ENCODE measurements around the gene ACTN1.

GRCh38 chr14:68856572-68856971, 122.5 kb downstream of the ACTN1 start:
- TF ChIP-seq, protein P1, sequence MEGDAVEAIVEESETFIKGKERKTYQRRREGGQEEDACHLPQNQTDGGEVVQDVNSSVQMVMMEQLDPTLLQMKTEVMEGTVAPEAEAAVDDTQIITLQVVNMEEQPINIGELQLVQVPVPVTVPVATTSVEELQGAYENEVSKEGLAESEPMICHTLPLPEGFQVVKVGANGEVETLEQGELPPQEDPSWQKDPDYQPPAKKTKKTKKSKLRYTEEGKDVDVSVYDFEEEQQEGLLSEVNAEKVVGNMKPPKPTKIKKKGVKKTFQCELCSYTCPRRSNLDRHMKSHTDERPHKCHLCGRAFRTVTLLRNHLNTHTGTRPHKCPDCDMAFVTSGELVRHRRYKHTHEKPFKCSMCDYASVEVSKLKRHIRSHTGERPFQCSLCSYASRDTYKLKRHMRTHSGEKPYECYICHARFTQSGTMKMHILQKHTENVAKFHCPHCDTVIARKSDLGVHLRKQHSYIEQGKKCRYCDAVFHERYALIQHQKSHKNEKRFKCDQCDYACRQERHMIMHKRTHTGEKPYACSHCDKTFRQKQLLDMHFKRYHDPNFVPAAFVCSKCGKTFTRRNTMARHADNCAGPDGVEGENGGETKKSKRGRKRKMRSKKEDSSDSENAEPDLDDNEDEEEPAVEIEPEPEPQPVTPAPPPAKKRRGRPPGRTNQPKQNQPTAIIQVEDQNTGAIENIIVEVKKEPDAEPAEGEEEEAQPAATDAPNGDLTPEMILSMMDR (IDR thresholded peaks at IDR 0.05), result no peak
- TF ChIP-seq POLR2A (IDR thresholded peaks at IDR 0.05), result no peak

All from esophagus squamous epithelium (tissue), 4 donors.